ENCODE measurements around the gene NRL. TPM values are rescaled to one million over a fixed set of nuclear protein-coding genes. Genes with fewer than 3 reads are reported as not detected.
A peak's percentile ranks its signal among the peaks of the same experiment; 100 is the strongest.

The NRL gene
- polyA plus RNA-seq, 1 donor (not counting 4 experiments of a cell fraction or from before 2014, with no cell fraction given) = 0.29 TPM

DNA sequence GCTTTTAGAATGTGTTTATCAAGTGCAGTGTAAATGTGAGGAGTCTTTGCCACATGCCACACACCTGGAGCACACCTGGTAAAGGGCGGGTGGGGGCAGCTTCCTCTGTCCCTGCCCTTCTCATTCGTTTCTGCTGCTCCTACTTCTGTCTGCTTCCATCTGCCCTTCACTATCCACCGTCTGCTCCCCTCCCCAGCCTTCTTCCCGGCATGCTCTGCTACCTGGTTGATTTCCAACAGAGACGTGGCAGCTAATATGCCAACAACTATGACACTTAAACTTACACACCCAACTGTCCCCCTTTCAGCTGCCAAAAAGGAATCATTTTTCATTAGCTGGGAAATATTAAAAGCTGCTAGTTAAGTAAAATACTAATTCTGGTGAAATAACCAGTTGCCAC is 72.0 kb downstream of the NRL start:
- no peaks in the 10 kb centered on the region for H3K9me1 ChIP-seq (ENCODE audit: control insufficient read depth, extremely low read depth, insufficient read depth, low read length)
- no peak overlapping the region for H3K9ac ChIP-seq (ENCODE audit: control insufficient read depth, extremely low read depth, insufficient read depth, low read length)
- peak overlapping the region; percentile 39 for H2AFZ ChIP-seq (ENCODE audit: control insufficient read depth, low read length)
- dilution Hi-C loops (cut with MboI; ENCODE audit: extremely low pct_ligation_motif_present, low sequenced_read_pairs) = no loop called here
- H3K4me2 ChIP-seq (ENCODE audit: control insufficient read depth, extremely low read depth, insufficient read depth, low read depth, low read length) = no peak overlapping the region
- FAIRE-seq (no peak), DNase-seq (ENCODE audit: low read depth, low spot score) (no peak)
- H3K27ac ChIP-seq (ENCODE audit: control insufficient read depth, insufficient read depth, low read length) = no peak overlapping the region
- no peak overlapping the region for H3K4me3 ChIP-seq (ENCODE audit: control insufficient read depth in 2 of 3, extremely low read depth in 1 of 3, insufficient read depth in 2 of 3, low read depth in 1 of 3, low read length in 3 of 3)
- no peaks in the 10 kb centered on the region for H3K79me2 ChIP-seq (ENCODE audit: control insufficient read depth, insufficient read depth, low read length)
- no peaks in the 10 kb centered on the region for H3K36me3 ChIP-seq (ENCODE audit: control insufficient read depth in 2 of 2, extremely low read depth in 1 of 2, insufficient read depth in 2 of 2, low read length in 2 of 2)
- no peaks in the 10 kb centered on the region for H3K4me1 ChIP-seq (ENCODE audit: control insufficient read depth, extremely low read depth, insufficient read depth, low read length)
- no peaks in the 10 kb centered on the region for H3K9me3 ChIP-seq (ENCODE audit: control insufficient read depth, low read depth, low read length)
- H3K27me3 ChIP-seq (ENCODE audit: control insufficient read depth, extremely low read depth, insufficient read depth, low read length) = no peaks in the 10 kb centered on the region
- TF ChIP-seq, protein P1, sequence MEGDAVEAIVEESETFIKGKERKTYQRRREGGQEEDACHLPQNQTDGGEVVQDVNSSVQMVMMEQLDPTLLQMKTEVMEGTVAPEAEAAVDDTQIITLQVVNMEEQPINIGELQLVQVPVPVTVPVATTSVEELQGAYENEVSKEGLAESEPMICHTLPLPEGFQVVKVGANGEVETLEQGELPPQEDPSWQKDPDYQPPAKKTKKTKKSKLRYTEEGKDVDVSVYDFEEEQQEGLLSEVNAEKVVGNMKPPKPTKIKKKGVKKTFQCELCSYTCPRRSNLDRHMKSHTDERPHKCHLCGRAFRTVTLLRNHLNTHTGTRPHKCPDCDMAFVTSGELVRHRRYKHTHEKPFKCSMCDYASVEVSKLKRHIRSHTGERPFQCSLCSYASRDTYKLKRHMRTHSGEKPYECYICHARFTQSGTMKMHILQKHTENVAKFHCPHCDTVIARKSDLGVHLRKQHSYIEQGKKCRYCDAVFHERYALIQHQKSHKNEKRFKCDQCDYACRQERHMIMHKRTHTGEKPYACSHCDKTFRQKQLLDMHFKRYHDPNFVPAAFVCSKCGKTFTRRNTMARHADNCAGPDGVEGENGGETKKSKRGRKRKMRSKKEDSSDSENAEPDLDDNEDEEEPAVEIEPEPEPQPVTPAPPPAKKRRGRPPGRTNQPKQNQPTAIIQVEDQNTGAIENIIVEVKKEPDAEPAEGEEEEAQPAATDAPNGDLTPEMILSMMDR (optimal IDR thresholded peaks at IDR 0.05 in 1 of 3, IDR thresholded peaks at IDR 0.05 in 1 of 3, conservative IDR thresholded peaks at IDR 0.05 in 1 of 3; ENCODE audit: extremely low read depth in 1 of 3, insufficient read depth in 2 of 3, low read length in 3 of 3) = no peak
- no peak for TF ChIP-seq EZH2 (IDR thresholded peaks at IDR 0.05; ENCODE audit: low read length)
- H4K20me1 ChIP-seq (ENCODE audit: control insufficient read depth, extremely low read depth, insufficient read depth, low read length) = no peaks in the 10 kb centered on the region

- dilution Hi-C loops (cut with MboI; ENCODE audit: extremely low pct_ligation_motif_present, low sequenced_read_pairs) = no loop called here
- no peaks in the 10 kb centered on the region for H3K4me1 ChIP-seq (ENCODE audit: control insufficient read depth, extremely low read depth, insufficient read depth, low read length)
- H2AFZ ChIP-seq (ENCODE audit: control insufficient read depth, low read length) = no peak overlapping the region
- TF ChIP-seq, protein P1 (optimal IDR thresholded peaks at IDR 0.05 in 1 of 3, IDR thresholded peaks at IDR 0.05 in 1 of 3, conservative IDR thresholded peaks at IDR 0.05 in 1 of 3; ENCODE audit: extremely low read depth in 1 of 3, insufficient read depth in 2 of 3, low read length in 3 of 3) = no peak
- TF ChIP-seq EZH2 (IDR thresholded peaks at IDR 0.05; ENCODE audit: low read length) = no peak
- H3K79me2 ChIP-seq (ENCODE audit: control insufficient read depth, insufficient read depth, low read length) = no peaks in the 10 kb centered on the region
- no peaks in the 10 kb centered on the region for H3K9me3 ChIP-seq (ENCODE audit: control insufficient read depth, low read depth, low read length)
- no peaks in the 10 kb centered on the region for H4K20me1 ChIP-seq (ENCODE audit: control insufficient read depth, extremely low read depth, insufficient read depth, low read length)
- H3K36me3 ChIP-seq (ENCODE audit: control insufficient read depth in 2 of 2, extremely low read depth in 1 of 2, insufficient read depth in 2 of 2, low read length in 2 of 2) = no peaks in the 10 kb centered on the region
- H3K27me3 ChIP-seq (ENCODE audit: control insufficient read depth, extremely low read depth, insufficient read depth, low read length) = no peaks in the 10 kb centered on the region
- no peak overlapping the region for H3K27ac ChIP-seq (ENCODE audit: control insufficient read depth, insufficient read depth, low read length)
- no peaks in the 10 kb centered on the region for H3K9me1 ChIP-seq (ENCODE audit: control insufficient read depth, extremely low read depth, insufficient read depth, low read length)
- H3K4me3 ChIP-seq (ENCODE audit: control insufficient read depth in 2 of 3, extremely low read depth in 1 of 3, insufficient read depth in 2 of 3, low read depth in 1 of 3, low read length in 3 of 3) = no peak overlapping the region
- FAIRE-seq = no peak
- no peak overlapping the region for H3K9ac ChIP-seq (ENCODE audit: control insufficient read depth, extremely low read depth, insufficient read depth, low read length)
- H3K4me2 ChIP-seq (ENCODE audit: control insufficient read depth, extremely low read depth, insufficient read depth, low read depth, low read length) = no peak overlapping the region
- no peak for DNase-seq (ENCODE audit: low read depth, low spot score)
Measured at GRCh38 chr14:24040692-24041091, 74.1 kb downstream of the NRL start.

Data from keratinocyte (primary cell).